ENCODE results near the gene WDR17.

Gene WDR17

DNA sequence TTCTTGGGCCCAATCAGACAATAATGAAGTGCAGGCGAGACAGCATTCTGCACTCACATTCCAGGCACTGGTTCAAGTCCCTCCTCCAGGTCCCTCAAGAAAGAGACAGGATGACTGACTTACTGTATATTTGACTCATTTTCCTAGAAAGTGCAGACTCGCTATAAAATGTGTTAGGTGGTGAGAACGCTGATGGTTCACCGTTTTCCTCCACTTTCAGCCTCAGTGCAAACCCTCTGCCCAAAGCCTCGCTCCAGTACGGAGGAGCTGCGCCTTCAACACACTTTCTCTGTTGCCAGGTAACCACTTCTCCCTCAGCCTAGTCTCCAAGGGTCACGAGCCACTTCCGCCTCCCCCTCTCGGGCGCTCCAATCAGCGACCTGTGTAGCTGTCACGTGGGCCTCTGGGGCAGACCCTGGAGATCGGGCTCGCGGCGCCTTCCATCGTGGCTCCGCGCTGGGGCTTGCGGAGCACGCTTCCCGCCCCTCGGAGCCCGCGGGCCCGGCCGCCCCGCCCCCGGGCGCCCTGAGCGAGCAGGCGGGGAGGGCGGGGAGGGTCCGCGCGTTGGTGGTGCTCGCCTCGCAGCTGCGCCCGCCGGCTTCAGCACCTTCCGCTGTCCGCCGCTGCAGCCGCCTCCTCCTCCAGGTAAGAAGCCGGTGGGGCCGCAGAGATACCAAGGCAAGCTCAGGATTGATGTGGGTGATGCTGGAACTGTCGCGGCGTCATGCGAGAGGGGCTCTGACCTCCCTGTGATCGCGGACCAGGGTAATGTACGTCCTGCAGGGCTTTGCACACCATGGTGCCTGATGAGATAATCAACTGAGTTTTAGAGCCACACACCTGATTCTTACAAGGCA is at the start of gene WDR17:
Gene WDR17, plus strand, starts transcription at position 407 of the 857 bp plus-strand sequence. CDS start 45,740 bp downstream, outside the sequence.
- peak; percentile 89 for DNase-seq

DNA sequence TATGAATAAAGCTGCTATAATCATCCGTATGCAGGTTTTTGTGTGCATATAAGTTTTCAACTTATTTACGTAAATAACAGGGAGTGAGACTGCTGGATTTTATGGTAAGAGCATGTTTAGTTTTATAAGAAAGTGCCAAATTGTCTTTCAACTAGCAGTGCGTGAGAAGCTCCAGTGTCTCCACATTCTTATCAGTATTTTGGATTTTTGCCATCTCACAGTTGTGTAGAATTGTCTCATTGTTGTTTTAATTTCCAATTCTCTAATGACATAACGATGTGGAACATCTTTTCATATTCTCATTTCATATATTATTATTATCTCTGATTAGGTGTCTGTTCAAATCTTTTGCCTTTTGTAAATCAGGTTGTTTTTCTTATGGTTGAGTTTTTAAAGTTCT is 49.0 kb upstream of the WDR17 start:
- DNase-seq: no peak

DNA sequence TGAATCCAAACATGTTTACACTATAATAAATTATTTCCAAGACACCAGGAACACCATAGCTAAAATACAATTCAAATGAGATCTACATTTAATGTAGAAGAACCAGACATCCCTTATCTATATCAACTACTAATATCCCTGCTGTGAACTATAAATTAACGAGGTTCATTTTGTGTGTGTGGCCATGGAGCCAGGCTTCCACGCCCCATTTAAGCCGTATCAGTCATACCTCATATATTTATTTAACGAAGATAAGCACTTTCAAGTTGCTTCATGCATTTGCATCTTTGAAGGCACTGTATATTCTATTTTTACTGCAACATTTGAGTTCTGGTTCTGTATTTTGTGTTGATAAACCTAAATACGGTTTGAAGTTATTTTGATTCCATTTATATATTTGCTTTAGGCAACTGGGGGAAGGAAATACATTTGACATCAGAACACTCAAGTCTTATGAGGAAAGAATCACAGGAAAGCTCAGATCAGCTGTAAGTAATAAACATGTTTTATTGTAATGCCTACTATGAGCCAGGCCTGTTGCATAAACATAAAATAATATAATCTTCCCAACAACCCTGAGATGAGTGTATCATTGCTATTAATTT is 45.1 kb upstream of the WDR17 start:
- DNase-seq: no peak

DNA sequence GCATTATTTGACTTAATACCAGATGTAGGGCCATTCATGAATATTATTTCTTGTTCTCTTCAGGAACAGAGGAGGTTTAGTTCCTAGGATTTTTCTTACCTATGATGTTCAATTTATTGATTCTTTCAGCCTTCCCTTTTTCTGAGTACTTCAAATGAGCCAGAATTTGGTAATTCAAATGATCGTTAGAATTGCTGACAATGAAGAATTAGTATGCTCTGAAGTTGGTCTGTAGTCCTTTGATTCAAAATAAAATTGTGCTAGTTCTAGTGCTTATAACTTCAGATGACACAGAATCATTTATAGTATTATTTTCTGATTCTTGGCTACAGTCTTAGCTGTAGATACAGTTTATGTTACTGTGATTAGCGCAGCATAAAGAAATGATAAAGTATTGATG is 35.2 kb upstream of the WDR17 start:
- DNase-seq: no peak

- DNase-seq: no peak
These were observed 33.7 kb upstream of the WDR17 start for GRCh38 chr4:176031922-176032321.

- DNase-seq: no peak
These were observed 33.2 kb upstream of the WDR17 start for GRCh38 chr4:176032454-176032853.

GRCh38 chr4:176034499-176034898 is 31.1 kb upstream of the WDR17 start:
- DNase-seq: no peak

DNA sequence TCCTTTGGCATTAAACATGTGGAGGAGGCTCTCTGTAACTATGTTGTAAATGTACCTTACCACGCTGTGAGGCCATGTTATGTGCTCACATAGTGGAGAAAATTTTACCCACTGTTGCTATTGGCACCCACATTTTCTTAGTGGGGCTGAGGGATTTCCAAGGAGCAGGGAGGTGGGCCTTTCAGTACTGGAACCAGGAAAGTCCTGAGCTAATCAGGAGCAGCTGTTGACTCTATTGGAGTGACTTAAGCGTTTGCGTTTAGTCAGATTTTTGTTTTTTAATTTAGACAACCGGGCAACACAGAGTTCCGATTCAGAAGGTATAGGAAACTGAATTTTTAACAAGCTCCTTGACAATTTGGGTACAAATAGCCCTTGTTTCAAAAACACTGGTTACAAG is 30.7 kb upstream of the WDR17 start:
- no peak for DNase-seq

DNA sequence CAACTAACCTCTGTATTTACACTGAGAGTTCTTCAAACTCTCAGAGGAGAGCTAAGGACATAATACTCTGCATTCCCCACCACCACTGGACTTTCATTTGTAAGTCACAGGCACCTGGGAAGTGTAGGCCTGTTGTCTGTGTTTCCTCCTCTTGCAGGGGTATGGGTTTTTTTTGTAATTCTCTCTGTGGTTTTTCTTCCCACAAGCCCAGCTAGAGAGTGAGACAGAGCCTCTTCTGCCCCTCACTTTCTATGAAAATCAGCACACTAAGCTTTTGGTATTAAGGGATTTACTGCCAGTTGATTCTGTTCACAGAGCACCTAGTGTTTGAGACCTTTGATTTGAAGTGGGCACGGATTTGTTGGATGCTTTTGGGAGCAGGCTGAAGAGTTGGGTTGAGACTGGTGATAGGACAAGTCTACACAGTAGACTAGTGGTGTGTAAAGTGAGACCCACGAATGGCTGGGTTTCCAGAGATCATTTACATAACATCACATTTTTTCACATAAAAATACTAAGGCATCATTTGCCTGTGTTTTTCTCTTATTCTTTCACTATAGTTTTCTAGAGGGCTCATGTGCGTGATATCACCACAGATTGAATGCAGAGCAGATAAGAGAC is 28.9 kb upstream of the WDR17 start:
- no peak for DNase-seq

- DNase-seq: no peak
These were observed 26.9 kb upstream of the WDR17 start for GRCh38 chr4:176038789-176039188.

- DNase-seq: no peak
These were observed 23.4 kb upstream of the WDR17 start for GRCh38 chr4:176042195-176042594.

DNA sequence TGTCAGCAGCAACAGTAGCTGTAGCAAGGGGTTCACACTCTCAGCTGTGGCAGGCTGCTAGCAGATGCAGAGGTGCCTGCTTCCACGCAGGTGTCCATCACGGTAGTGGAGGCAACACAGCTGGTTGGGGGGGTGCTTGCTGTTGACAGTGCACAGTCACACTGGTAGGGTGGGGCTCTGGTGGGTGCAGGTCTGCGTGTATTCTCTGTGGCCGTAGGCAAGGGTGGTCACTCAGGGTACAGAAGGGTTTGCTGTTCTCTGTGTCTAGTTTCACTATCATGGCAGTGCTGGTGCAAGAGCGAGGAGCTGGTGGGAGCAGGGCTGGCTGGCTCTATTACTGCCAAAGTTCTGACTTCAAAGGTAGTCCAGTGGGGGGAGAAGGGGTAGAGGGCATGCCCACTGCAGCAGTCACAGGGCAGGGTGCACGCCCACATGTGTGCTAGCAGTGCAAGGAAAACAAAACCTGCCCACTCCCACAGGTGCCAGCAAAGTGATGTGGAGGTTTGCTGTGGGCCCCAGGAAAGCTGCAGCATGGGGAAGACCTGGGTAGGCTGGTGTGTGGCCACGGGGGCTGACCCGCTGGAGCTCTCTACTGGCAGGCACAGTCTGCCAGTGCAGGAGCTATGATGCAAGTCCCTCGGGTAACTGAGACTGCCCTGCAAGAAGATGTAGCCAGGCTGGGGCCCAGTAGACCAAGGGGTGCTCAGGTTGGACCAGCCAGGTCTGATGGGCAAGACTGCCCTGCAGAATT is 21.6 kb upstream of the WDR17 start:
- DNase-seq: no peak

- DNase-seq: no peak
These were observed 21.1 kb upstream of the WDR17 start for GRCh38 chr4:176044589-176044951.

GRCh38 chr4:176048631-176049030 is 17.0 kb upstream of the WDR17 start:
- DNase-seq: no peak

DNA sequence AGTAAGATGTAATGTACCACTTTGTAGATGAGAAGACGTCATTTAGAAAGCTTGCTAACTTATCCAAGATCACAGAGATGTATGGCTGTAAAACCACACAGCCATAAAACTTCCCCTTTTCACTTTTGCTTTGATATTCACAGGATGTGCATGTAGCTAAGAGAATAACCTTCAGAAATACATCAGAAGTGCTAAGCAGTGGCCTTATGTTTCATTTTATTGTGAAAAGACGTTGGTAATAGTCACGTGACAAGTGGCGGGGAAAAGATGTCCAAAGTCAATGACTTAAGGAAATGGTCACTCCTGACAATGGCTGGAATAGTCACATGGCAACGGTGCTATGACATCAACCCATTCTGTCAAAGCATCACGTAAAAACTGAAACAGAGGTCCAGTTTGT is 12.9 kb upstream of the WDR17 start:
- DNase-seq: no peak

- DNase-seq: no peak
These were observed 11.9 kb upstream of the WDR17 start for GRCh38 chr4:176053785-176054184.

DNA sequence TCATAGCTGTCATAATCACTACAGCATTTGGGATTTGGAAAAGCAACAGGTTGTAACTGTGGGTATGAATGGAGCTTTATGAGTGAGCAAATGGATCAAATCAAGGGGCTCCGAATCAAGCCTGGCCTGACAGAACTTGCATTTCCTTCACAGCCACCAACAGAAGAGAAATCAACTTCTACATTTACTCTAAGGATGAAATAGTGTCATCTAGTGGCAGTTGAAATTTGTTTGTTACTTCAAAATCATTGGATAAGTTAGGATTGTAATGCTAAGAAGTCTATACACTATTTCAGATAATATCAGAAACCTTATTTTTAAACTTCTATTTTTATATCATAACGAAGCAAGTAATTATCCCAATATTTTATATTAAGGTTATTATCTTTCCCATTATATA is 10.7 kb upstream of the WDR17 start:
- DNase-seq: no peak

DNA sequence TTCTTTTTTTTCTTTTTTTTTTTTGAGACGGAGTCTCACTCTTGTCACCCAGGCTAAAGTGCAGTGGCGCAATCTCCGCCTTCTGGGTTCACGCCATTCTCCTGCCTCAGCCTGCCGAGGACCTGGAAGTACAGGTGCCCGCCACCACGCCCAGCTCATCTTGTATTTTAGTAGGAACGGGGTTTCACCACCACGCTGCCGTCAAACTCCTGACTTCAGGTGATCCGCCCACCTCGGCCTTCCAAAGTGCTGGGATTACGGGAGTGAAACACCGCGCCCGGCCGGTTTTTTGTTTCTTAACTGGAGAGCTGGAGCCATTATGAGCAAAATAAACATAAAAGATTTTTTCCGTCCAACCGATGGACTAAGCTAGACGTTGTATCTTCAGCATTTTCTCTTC is 1.9 kb upstream of the WDR17 start:
- DNase-seq: no peak

- no peak for DNase-seq
These were observed 1.1 kb upstream of the WDR17 start for GRCh38 chr4:176064539-176064938.

DNA sequence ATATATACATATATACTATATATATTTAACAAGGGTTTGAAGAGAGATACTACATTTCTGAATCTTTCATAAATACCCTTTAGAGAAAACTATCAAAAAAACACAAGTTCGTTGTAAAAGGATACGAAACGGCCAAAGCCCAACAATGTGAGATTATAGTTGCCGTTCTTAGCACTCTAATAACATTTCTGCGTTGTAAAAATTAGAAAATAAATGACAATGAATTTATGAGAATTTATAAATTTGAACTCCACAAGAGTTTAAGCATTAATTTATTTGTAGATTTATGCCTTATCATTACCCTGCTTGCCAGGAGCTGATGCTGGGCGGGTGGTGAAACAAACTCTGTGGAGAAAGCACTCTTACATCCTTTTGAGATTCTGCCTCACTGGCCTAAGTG is 1.1 kb downstream of the WDR17 start:
- DNase-seq: no peak

DNA sequence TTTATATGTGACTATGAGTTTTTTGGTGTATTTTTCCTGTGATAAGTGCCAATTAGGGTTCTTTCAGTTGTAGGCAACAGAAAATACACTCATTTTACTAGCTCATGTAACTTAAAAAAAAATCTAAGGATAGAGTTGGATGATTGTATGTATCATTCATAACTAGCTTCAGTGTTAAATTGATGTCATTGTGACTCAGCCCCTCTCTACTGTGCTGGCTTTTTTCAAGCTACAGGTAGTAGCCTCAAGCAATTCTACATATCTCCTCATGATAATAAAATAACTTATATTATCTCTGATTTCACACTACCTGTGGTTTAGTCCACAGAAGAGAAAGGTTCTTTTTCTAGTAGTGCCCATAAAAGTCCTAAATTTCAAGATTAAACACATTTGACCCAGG is 11.9 kb downstream of the WDR17 start:
- DNase-seq: no peak

DNA sequence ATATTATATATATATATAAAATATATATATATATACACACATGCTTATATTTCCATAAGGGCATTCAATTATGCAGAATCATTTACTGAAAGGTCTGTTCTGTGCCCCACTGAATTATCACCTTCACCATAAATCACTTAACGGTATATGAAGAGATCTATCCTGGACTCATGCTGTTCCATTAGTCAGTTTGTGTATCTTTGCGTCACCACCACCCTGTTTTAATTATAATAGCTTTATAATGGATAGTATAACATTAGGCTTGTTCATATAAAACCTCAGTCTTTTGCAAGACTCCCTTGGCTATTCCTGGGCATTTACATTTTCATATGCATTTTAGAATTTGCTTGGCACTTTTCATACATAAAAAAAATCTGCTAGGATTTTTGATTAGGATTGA is 19.1 kb downstream of the WDR17 start:
- no peak for DNase-seq

GRCh38 chr4:176090115-176090514 is 24.5 kb downstream of the WDR17 start:
- peak; percentile 49 for DNase-seq

GRCh38 chr4:176099314-176099713 is 33.7 kb downstream of the WDR17 start:
- no peak for DNase-seq
